NB4 (cell line): ENCODE data around the gene ABLIM3.

Experiments used
- DNase-seq: peaks from one replicate; pipeline ENCODE4 v3.0.0; 2010; ENCODE audit warnings: low read depth
- H3K4me3 ChIP-seq: one replicate; pipeline ENCODE4 v1.5.1; 2011; ENCODE audit warnings: mild to moderate bottlenecking, low read depth, low read length, moderate library complexity
- MAX ChIP-seq: IDR thresholded peaks from 2 replicates; pipeline ENCODE4 v1.6.1; 2011; ENCODE audit warnings: low read depth, low read length
- MYC ChIP-seq: IDR thresholded peaks from 2 replicates; pipeline ENCODE4 v1.6.1; 2011; ENCODE audit warnings: low read depth, low read length
- POLR2A ChIP-seq: IDR thresholded peaks from 2 replicates; pipeline ENCODE4 v1.6.1; 2011; ENCODE audit warnings: mild to moderate bottlenecking; ENCODE audit not compliant: insufficient read length; ENCODE audit errors: extremely low read depth
- TF ChIP-seq, protein P1 (sequence below): IDR thresholded peaks from one replicate; pipeline ENCODE4 v1.5.1; 2012; ENCODE audit warnings: low read depth, low read length

ABLIM3 gene

DNA sequence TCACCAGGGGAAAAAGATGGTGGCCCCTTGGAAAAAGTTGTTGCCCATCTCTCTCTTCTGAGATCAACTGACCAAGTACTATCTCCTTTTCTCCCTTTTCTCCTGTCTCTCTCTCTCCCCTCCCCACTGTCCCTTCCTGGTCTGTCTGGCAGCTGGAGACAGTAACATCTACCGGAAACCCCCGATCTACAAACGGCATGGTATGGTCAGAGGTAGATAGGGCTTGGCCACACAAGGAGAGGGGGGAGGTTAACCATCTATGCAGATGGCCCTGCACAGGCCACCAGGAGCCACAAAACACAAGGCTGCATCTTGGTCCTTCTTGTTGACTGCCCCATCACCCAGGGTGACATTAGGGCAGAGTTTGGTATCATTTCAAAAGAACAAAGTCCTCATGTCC lies 101.0 kb downstream of the ABLIM3 start:
- DNase-seq: no peak
- no peak overlapping the region for H3K4me3 ChIP-seq
- TF ChIP-seq, protein P1, sequence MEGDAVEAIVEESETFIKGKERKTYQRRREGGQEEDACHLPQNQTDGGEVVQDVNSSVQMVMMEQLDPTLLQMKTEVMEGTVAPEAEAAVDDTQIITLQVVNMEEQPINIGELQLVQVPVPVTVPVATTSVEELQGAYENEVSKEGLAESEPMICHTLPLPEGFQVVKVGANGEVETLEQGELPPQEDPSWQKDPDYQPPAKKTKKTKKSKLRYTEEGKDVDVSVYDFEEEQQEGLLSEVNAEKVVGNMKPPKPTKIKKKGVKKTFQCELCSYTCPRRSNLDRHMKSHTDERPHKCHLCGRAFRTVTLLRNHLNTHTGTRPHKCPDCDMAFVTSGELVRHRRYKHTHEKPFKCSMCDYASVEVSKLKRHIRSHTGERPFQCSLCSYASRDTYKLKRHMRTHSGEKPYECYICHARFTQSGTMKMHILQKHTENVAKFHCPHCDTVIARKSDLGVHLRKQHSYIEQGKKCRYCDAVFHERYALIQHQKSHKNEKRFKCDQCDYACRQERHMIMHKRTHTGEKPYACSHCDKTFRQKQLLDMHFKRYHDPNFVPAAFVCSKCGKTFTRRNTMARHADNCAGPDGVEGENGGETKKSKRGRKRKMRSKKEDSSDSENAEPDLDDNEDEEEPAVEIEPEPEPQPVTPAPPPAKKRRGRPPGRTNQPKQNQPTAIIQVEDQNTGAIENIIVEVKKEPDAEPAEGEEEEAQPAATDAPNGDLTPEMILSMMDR: no peak

- TF ChIP-seq MAX: no peak
- DNase-seq: no peak
- no peak overlapping the region for H3K4me3 ChIP-seq
Measured at GRCh38 chr5:149246906-149247305, 105.6 kb downstream of the ABLIM3 start.

GRCh38 chr5:149247726-149248125 lies 106.4 kb downstream of the ABLIM3 start:
- DNase-seq: no peak
- H3K4me3 ChIP-seq: no peak overlapping the region
- no peak for TF ChIP-seq POLR2A
- TF ChIP-seq, protein P1: no peak
- TF ChIP-seq MAX: no peak
- no peak for TF ChIP-seq MYC

GRCh38 chr5:149251546-149251945 lies 110.3 kb downstream of the ABLIM3 start:
- no peak overlapping the region for H3K4me3 ChIP-seq
- no peak for DNase-seq
- TF ChIP-seq, protein P1: no peak
- TF ChIP-seq POLR2A (no peak), MAX (no peak), MYC (no peak)

GRCh38 chr5:149254506-149254905 lies 113.2 kb downstream of the ABLIM3 start:
- no peak overlapping the region for H3K4me3 ChIP-seq
- TF ChIP-seq MYC (no peak), POLR2A (no peak), MAX (no peak)
- TF ChIP-seq, protein P1: no peak
- DNase-seq: no peak

- no peak for DNase-seq
- H3K4me3 ChIP-seq: no peak overlapping the region
- TF ChIP-seq POLR2A (no peak), MAX (no peak), MYC (no peak)
- TF ChIP-seq, protein P1: no peak
Measured at GRCh38 chr5:149256451-149256850, 115.2 kb downstream of the ABLIM3 start.

- TF ChIP-seq MAX (no peak), MYC (no peak), POLR2A (no peak)
- TF ChIP-seq, protein P1: no peak
- H3K4me3 ChIP-seq: no peak overlapping the region
- no peak for DNase-seq
Measured at GRCh38 chr5:149257131-149257530, 115.8 kb downstream of the ABLIM3 start.
